ENCODE measurements around the gene BIK.

DNA sequence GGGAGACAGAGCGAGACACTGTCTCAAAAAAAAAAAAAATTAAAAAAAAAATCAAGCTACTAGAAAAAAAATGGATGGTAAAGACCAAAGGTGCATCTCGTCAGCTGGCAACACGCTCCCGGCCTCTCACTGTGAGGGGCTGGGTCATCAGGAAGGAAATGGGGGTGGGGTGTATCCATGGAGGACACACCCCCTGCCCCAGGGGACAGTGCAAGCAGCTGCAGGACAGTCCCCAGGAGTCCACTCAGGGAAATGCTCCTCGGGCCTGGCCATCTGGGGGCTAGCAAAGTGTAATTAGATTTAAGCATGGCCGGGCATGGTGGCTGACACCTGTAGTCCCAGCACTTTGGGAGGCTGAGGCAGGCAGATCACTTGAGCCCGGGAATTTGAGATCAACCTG, 44.4 kb upstream of the BIK start:
- TF ChIP-seq, protein P1, sequence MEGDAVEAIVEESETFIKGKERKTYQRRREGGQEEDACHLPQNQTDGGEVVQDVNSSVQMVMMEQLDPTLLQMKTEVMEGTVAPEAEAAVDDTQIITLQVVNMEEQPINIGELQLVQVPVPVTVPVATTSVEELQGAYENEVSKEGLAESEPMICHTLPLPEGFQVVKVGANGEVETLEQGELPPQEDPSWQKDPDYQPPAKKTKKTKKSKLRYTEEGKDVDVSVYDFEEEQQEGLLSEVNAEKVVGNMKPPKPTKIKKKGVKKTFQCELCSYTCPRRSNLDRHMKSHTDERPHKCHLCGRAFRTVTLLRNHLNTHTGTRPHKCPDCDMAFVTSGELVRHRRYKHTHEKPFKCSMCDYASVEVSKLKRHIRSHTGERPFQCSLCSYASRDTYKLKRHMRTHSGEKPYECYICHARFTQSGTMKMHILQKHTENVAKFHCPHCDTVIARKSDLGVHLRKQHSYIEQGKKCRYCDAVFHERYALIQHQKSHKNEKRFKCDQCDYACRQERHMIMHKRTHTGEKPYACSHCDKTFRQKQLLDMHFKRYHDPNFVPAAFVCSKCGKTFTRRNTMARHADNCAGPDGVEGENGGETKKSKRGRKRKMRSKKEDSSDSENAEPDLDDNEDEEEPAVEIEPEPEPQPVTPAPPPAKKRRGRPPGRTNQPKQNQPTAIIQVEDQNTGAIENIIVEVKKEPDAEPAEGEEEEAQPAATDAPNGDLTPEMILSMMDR (conservative IDR thresholded peaks at IDR 0.05; ENCODE audit: low read depth, low read length): no peak
- TF ChIP-seq EZH2 (IDR thresholded peaks at IDR 0.05; ENCODE audit: borderline replicate concordance, low read depth, low read length, poor library complexity, severe bottlenecking): no peak
